NCI-H2196 treated with DMSO at 0.1 percent for 48 hours (cell line): ENCODE results near the gene FBXW12.
"Not testable (repeated sequence)": the region's sequence is repeated elsewhere in the genome, so short reads cannot be mapped to it uniquely, and the experiment has no call there.

Experiments
- DNase-seq: peaks from one replicate; lab custom pipeline; 2025; ENCODE audit not compliant: unreplicated experiment; lab: John Stamatoyannopoulos, UW

The FBXW12 gene, protein sequence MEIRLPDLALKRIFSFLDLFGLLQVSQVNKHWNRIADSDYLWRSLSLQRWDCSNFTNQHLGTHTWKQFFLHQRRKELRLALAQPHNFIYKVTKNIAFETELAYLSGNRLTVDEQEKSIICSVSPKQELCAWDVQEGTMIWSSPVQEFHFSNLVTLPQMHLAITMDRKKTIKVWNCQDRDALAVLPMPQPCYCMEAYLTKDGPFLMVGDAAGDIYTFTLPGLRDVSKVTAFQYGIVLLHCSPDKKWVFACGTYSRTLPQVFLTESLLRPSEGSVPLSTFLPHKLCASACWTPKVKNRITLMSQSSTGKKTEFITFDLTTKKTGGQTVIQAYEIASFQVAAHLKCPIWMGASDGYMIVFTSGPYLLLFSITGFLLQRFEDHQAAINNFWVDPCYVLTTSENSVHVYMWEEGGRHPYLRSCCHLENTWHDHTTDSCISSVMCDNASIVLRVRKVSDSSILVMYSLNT

DNA sequence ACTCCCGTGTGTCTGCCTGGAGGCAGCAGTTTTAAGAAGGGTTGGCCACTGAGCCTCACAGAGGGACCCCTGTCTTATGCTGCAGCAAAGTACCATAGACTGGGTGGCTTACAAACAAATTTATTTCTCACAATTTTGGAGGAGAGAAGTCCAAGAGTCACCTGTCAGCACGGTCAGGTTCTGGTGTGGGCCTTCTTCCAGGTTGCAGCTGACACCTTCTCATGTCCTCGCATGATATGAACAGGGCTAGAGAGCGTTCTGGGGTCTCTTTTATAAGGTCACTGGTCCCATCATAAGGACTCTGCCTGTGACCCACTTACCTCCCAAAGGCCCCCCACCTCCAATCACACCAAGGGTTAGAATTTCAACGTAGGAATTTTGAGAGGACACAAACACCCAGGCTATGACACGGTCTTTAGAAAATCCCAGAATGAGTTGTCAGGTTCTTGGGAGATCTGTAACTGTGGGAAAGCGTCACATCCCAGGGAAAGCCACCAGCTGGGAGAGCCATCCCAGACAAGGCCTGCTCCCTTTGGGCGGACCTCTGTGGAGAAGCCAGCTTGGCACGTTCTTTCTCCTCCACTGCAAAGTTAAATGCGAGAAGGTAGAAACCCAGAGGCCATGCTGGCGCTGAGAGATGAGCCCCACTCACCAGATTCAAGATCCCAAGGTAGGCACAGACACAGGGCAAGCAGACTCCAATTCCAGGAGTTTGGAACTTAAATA, at the start of gene FBXW12:
Gene FBXW12 (plus strand): TSS at position 569 of the 726 bp plus-strand sequence. CDS start 549 bp downstream, outside the sequence.
- DNase-seq = no peak

DNA sequence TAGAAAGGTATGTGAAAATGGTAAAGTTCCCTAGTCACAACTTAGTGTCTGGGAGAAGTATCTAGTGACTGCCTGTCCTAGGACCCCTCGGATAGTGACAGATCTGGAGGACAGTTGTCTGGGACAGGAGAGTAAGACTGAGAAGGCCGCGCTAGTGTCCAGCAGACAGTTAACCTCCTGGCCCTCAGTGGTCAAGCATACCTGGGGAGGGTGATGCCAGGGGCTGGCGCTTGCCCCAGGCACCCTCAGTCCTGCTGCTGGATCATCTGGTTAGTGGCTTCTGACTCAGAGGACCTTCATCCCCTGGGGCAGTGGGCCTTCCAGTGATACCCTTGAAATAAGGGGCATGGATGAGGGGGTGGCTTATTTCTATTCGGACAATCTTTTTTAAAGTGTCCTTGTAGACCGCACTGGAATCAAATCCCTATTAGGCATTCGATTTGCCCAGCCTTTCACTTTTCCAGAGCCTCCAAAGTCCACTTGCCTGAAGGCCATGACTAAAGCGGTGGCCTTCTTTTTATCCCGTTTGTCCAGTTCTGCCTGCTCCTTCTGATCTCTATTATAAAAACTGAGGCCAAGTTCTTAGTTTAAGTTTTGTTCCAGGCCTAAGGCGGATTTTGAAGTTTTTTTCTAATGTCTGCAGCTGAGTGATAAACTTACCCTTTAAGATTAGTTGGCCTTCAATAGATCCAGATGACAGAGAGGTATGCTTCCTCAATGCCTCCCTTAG, 40.1 kb upstream of the FBXW12 start:
- not testable (repeated sequence) for DNase-seq

DNA sequence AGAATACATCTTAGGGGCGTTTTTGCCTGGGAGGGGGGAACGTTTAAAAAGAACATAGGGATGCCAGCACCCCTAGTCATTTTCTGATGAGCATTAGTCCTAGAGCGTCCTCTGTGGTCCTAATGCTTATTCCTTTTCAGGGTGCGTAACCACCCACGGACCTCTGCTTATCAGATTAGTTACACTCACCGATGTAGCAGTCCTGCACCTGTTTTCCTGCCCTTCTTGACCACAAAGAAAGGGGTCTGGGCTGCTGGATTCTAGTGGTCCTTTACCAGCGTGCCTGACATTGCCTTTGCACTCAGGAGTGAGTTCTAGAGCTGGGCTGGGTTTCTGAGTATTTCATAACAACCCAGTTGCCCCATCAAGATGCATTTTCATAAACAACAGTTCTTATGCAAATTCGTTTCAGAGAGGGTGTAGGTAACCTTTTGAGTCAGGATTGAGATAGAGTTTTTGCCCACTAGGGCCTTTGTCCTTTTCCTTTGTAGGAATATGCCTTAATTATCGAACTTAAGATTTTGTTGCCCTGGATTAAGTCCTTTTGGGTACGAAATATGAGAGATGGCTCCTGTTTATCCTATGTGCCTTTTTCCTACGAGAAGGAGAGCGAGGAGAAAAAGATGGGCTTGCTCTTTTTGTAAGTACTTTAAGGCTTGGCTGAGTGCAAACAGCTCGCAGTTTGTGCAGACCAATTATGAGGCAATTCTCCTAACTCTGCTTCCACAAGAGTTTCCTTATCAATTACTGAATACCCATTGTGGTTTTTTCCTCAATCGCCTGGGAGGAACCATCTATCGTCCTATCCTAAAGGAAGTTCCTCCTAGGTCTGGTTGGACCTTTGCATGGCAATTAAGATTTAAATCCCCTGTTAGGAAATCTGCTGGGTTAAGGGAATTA, 38.4 kb upstream of the FBXW12 start, which contains the start of gene SPINK8:
Gene SPINK8 (minus strand): TSS at position 316 of the 900 bp plus-strand sequence. CDS start 5,320 bp downstream, outside the sequence.
- DNase-seq = not testable (repeated sequence)

DNA sequence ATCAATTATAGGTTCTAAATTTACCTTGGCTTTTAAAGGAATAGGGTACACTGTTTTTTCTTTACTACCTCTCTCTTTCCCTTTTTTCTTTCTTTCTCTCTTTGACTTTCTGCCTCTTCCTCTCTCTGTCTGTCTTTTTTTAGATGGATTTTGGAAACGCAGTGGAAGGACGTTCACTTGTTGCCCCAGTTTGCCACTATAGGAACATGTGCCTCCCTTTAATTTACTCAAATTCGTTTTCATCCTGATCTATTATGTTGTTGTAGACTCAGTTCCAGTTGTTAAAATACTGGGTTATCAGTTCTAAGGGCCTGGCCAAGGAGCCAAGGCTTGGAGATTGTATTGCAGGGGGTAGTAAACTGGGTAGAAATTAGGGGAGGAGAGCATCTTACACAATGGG, 37.4 kb upstream of the FBXW12 start:
- DNase-seq = no peak

DNA sequence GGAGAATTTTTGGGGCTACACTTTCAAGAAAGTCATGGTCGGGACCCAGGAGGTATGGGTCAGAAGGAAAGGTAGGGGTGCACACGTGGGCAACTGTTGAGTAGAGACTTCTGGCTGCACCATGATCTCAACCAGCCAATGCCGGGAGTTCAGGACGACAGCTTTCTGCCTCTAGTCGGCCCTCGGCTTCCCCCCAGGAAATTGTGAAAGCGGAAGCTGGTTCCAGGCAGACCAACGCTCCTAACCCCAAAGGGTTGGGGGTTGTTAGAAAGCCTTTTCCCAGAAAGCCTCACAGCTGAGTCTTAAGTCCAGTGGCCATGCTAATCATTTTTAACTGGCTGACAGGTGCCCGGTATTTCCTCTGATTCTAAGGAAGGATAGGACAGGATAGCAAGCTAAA, 36.7 kb upstream of the FBXW12 start:
- DNase-seq = not testable (repeated sequence)

DNA sequence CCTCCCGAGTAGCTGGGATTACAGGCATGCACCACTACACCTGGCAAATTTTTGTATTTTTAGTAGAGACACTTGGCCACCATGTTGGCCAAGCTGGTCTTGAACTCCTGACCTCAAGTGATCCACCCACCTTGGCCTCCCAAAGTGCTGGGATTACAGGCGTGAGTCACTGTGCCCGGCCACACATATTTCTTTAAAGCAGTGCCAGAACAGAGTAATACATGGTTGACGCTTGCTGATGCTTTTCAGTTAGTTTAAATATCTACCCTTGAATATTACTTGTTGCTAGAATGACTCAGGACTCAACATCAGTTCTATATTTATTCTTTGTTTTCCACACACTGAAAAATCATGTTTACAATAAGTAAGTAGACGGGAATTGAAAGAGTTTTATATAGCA, 34.5 kb upstream of the FBXW12 start:
- not testable (repeated sequence) for DNase-seq

DNA sequence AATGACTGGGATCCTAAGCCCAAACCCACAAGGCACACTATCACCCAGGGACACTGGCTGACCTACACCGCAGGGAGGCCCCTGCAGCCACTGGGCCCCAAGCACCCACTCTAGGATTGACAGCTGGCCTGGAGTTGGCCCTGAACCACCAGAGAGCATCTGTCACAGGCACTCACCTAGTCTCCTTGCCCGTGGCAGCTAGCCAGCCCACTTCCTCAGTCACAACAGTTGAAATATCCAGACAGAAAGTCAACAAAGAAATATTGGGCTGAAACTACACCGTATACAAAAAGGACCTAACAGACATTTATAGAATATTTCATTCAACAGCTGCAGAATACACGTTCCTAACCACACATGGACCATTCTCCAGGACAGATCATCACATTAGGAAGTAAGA, 33.4 kb upstream of the FBXW12 start:
- no peak for DNase-seq

DNA sequence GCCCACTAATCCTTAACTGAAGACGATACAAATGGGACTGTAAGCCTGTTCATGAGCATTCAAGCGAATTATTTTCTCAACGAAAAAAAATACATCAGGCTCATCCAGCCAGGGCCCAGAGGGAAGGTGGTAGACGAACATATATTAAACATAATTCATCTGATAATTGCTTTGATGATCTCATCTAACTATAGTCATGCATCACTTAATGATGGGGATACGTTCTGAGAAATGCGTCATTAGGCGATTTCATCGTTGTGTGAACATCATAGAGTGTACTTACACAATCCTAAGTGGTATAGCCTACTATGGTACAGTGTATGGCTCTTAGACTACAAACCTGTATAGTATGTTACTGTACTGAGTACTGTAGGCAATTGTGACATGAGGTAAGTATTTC, 28.6 kb upstream of the FBXW12 start:
- no peak for DNase-seq

DNA sequence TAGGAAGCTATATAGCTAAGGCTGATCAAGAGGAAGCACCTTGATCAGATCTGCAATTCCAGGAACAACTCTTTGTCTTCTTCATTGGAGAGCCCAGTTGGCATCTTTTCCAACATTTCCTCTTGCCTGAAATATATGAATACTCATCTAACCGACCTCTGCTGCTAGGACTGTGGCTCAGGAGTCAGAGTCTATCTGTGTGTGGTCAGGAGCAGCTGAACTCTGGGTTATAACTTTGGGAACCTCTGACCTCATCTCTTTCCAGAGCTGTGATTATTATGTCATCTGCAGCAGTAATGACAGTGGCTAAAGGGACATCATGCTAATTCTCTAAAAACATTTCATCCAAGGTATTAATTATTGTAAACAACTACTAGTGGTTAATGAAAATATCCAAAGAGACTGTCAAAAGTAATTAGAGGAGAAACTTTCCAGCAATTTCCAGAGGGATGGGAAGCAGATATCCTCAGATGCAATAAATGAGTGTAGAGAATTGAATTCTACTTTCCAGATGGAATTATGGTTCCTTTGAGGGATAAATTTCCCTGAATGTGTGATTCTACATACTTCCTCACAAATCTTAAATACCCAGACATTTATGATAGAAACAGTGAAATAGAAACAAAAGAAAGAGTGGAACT, 27.0 kb upstream of the FBXW12 start:
- DNase-seq = no peak

DNA sequence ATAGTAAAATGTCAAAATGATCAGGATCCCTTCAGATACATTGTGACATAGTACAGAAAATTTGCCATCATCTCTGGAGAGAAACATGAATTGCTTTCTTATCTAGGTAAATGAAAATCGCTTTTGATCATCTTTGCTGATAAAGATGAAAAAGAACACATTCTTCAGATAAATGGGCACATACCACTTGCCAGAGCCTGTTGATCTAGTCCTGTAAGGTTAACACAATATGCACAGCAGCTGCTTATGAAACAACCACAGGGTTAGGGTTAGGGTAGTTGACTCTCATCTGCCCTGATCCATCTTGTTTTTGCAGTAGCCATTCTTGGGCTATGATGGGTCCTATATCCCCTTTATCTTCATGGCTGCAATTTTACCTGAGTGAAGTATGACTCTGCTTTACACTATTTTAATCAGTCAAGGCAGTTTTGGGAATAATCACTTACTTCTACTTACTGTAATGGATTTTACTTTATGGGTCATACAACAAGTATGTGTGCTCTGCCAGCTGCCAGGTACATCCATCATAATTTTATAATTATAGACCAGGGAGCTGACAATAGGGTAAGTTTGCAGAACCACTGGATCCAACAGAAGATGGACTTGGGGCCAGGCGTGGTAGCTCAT, 26.0 kb upstream of the FBXW12 start:
- DNase-seq = no peak

DNA sequence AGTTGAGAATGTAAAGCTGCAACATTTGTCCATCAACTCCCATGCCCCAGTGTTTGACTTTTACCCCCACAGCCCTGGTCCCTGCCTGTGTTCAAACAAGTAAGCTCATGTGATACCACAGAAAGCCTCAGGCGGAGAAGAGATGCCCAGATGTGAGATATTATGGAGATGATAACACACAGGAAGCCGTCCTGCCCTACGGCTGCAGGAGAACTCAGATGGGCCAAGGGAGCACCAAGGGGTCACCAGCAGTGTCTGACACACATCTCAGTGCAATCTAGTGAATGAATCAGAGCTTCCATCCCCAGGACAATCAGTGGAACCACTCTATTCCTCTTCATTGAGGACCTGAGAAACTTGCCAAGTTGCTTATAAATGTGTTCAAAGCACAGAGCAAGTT, 24.5 kb upstream of the FBXW12 start:
- no peak for DNase-seq

DNA sequence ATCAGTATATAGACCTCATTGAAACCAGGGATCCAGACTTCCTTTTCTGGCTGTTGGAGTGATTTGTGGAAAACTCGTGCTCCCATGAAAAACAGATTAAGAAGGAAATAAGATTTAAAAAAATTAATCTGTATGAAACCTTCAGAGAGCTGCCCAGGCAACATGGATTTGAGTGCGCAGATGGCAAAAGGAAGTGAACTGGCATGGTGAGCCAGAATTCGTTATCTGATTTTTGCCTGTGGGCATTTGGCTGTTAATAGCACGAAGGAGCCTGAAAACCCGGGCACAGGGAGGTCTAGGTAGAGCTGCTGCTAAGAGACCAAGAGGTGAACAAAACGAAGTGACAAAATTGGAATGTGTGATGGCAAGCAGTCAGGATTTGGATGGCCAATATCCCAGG, 19.5 kb upstream of the FBXW12 start:
- no peak for DNase-seq

DNA sequence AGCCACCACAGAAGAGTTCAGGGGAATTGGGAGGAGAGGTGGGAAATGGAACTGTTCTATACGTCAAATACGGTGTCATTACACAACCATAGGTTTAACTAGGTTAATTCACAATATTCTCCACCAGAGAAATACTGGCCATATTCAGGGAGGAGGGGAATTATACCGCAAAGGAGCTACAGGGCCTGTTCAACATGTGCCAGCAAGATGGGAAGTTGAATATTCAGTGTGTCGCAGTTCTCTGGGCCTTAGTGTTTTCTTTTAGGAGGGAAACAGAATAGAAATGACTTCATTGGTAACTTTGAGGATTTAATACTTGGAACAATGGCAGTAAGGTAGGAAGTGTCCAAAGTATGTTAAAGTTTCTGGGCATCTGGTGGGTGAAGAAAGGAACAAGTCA, 18.0 kb upstream of the FBXW12 start:
- no peak for DNase-seq

DNA sequence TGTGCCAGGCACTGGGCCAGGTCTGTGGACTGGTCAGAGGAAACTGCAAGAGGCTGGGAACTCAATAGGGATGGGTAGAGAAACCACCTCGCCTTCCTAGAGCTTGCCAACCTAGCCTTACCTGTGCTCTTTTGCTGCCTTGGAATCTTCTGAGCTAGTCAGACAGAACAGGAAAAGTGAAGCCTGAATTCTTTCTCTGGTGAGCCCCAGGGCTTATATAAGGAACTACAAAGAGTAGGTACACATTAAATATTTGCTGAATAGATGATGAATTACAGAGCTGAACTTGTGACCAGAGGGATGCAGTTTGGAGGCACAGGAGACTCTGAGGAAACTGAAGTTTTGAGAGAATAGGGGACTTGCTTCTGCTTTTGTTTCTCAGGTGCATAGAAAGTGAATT, 15.6 kb upstream of the FBXW12 start:
- no peak for DNase-seq

DNA sequence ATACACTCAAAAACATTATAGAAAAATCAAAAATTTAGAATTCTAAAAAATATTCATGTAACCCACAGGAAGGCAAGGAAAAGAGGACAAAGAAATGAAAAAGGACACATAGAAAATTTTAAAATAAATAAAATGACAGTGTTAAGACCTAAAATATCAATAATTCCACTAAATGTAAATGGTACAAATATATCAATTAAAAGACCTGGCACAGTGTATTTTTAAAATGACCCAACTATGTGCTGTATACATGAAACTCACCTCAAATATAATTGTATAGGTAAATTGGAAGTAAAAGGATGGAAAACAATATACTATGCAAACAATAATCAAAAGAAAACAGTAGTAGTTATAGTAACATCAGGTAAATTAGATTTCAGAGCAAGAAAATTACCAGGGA, 10.1 kb upstream of the FBXW12 start:
- DNase-seq = no peak

DNA sequence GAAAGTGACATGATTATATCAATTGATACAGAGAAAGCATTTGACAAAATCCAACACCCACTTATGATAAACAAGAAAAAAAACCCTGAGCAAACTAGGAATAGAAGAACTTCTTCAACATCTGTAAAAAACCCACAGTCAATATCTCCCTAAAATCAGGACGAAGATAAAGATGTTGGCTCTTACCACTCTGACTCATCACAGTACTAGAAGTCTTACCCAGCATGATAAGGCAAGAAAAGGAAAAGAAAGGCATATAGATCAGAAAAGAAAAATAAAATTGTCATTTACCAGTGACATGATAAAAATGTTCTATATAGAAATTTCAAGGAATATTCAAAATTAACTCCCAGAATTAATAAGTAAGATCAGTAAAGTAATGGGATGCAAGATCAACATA, 7.2 kb upstream of the FBXW12 start:
- no peak for DNase-seq

DNA sequence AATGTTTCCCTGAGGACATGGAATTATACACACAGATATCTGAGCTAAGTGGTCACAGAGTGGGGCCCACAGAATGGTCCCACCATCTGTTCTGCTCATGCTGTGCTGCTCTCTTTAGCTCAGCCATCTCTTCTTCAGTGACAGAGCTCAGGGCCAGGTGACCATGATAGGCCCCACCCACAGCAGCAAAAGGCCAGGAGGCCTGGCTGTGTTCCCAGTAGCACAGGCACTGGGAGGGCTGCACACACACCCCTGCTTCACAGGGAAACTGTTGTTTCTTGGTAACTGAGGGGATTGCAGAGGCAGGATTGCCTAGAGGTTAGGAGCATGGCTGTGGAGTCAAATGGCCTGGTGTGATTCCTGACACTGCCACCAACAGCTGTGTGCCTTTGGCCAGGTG, 4.8 kb upstream of the FBXW12 start:
- DNase-seq = peak; percentile 4

DNA sequence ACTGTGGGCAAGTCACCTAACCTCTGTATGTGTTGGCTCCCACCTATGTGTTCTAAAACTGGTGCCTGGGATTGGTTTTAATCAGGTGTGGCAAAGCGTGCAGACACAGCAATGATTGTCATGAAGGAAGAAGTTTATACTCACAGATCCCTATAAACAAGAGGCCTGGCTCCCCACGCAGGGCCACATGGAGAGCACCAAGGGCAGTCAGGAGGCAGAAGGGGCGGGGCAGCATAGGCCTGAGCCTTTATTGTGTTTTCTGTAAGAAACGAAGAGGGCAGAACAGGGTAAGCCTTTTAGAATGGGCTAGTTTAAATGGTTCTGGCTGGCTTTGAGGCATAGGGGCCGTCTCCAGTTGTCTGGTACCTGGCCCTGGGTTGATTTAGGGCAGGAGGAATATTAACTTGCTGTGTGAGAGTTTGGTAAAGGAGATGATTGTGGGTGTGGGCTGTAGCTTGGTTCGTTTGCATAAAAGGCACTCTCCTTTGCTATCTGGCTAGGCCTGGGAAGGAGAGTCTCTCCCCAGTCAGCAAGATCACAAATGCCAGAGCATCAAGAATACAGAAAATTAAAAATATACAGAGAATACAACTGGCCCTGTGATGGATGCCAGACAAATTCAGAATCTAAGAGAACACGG, 2.2 kb upstream of the FBXW12 start:
- DNase-seq = no peak

DNA sequence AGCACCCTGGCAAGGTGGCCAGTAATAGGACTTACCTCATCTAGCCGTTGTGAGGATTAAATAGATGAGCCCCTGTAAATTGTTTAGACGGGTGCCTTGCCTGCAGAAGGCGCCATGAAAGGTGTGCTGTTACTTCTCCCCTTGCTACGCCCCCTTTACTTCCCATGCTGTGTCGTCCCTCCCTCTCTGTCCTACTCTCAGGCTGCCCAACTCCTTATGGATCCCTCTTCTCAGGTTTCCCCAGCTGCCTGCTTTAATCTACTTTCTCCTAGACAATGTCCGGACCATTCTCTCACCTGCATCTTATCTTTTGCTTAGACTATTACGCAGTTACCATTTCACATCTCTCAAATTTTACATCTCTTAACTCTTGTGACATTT, 1.7 kb upstream of the FBXW12 start:
- DNase-seq = no peak
